OCI-LY7 (cell line): ENCODE results near the gene WDR91. TPM values are rescaled to one million over a fixed set of nuclear protein-coding genes. Genes with fewer than 3 reads are reported as not detected.

ENCODE experiments used
- BruUV-seq: library from RNA; stranded (reverse); fragments of 400-500 nt; replicated peaks from 2 replicates; lab custom pipeline; 2021; lab: Mats Ljungman, UMichigan
- CTCF ChIA-PET: fragments of 300-600 bp; sonication (Branson Sonifier 250); formaldehyde crosslinking; loops from one replicate; lab custom pipeline; 2022; ENCODE audit warnings: antibody characterized with exemption; ENCODE audit not compliant: unreplicated experiment; lab: Charles Lee
- POLR2A ChIA-PET: fragments of 300-600 bp; sonication (Branson Sonifier 250); formaldehyde crosslinking; loops from one replicate; lab custom pipeline; 2022; ENCODE audit warnings: antibody characterized with exemption; lab: Charles Lee
- DNase-seq: peaks from one replicate; pipeline ENCODE4 v3.0.0-alpha.2; 2015; ENCODE audit warnings: low spot score
- H2AFZ ChIP-seq: fragments of 200-600 bp; sonication (generic), shearing (Covaris generic); 2 replicates; pipeline ENCODE4 v1.6.1; 2014; ENCODE audit warnings: mild to moderate bottlenecking, antibody characterized with exemption, low read length, moderate library complexity
- H3K27ac ChIP-seq: fragments of 200-600 bp; sonication (generic); 2 replicates; pipeline ENCODE4 v1.5.1; 2014; ENCODE audit warnings: mixed run types, low read depth, mild to moderate bottlenecking, moderate library complexity, low read length, inconsistent platforms; ENCODE audit not compliant: poor library complexity, severe bottlenecking
- H3K36me3 ChIP-seq: fragments of 200-600 bp; sonication (generic); 2 replicates; pipeline ENCODE4 v1.6.1; 2014; ENCODE audit warnings: mild to moderate bottlenecking, antibody characterized with exemption, low read length, moderate library complexity, mixed read lengths; ENCODE audit not compliant: insufficient read depth
- H3K4me1 ChIP-seq: fragments of 200-600 bp; sonication (generic); 2 replicates; pipeline ENCODE4 v1.5.1; 2014; ENCODE audit warnings: mild to moderate bottlenecking, low read length; ENCODE audit not compliant: insufficient read depth, poor library complexity, severe bottlenecking
- H3K4me2 ChIP-seq: fragments of 200-600 bp; sonication (generic); 2 replicates; pipeline ENCODE4 v1.6.1; 2014; ENCODE audit warnings: mild to moderate bottlenecking, low read length
- H3K4me3 ChIP-seq: fragments of 200-600 bp; sonication (generic); 2 replicates; pipeline ENCODE4 v1.5.1; 2014; ENCODE audit warnings: mild to moderate bottlenecking, low read depth, low read length; ENCODE audit not compliant: poor library complexity, severe bottlenecking
- H3K79me2 ChIP-seq: fragments of 200-600 bp; sonication (generic); 2 replicates; pipeline ENCODE4 v1.6.1; 2016; ENCODE audit warnings: low read depth, mild to moderate bottlenecking, low read length, moderate library complexity, mixed read lengths; ENCODE audit not compliant: insufficient read depth
- H3K9me2 ChIP-seq: fragments of 200-600 bp; sonication (generic); 2 replicates; pipeline ENCODE4 v1.6.1; 2016; ENCODE audit warnings: mild to moderate bottlenecking, low read length, mixed read lengths; ENCODE audit not compliant: insufficient read depth
- H3K9me3 ChIP-seq: fragments of 200-600 bp; sonication (generic); 2 replicates; pipeline ENCODE4 v1.6.1; 2014; ENCODE audit warnings: mild to moderate bottlenecking, mixed run types, low read length, mixed read lengths
- H4K20me1 ChIP-seq: fragments of 200-600 bp; sonication (generic); 2 replicates; pipeline ENCODE4 v1.6.1; 2014; ENCODE audit warnings: mild to moderate bottlenecking, antibody characterized with exemption, low read length, moderate library complexity, mixed read lengths; ENCODE audit not compliant: insufficient read depth
- EZH2phosphoT487 ChIP-seq: fragments of 200-600 bp; sonication (generic); IDR thresholded peaks from 2 replicates; pipeline ENCODE4 v1.6.1; 2018; ENCODE audit warnings: low read depth, borderline replicate concordance, mild to moderate bottlenecking, mixed run types, antibody characterized with exemption, low read length, moderate library complexity, mixed read lengths
- intact Hi-C: fragments of 100-400 bp; cut with micrococcal nuclease; formaldehyde crosslinking; loops from one replicate; pipeline ENCODE4 v1.10.0; 2022; ENCODE audit not compliant: unreplicated experiment
- total RNA-seq, 2 experiments: library from RNA; depleted of rRNA in 1 of 2; stranded (reverse); fragments of >200 nt in 1 of 2; shearing (Covaris generic) in 1 of 2; gene quantifications; 2 replicates each; pipeline ENCODE4 v1.2.3, GENCODE V29; 2014 to 2022
- TF ChIP-seq, protein P1 (sequence below): fragments of 200-600 bp; sonication (generic); conservative IDR thresholded peaks from 2 replicates; pipeline ENCODE4 v1.5.1; 2014; ENCODE audit warnings: mild to moderate bottlenecking, antibody characterized with exemption, low read length, moderate library complexity, mixed read lengths

WDR91 gene
- total RNA-seq, 2 experiments from 2014 or later, result 13.6 to 17.1 TPM

DNA sequence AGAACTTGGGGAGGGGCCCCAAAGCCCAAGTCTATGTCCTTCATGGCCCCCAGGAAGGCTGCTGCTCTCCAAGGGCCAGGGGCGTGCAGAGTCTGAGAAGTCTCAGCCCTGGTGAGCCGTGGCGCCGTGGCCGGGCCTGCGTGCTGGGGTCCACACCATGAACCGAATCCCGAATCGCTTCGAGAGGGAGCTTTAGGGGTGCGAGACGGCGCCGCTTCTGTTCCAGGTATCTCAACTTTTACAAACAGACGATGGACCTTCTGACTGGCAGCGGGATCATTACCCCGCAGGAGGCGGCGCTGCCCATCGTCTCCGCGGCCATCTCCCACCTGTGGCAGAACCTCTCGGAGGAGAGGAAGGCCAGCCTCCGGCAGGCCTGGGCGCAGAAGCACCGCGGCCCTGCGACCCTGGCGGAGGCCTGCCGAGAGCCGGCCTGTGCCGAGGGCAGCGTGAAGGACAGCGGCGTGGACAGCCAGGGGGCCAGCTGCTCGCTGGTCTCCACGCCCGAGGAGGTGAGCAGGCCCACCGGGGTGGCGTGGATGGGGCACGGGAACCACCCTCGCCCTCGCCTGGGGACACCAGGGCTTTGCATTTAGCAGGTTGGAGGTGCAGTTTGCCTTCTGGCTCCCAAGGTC is 35.0 kb upstream of the WDR91 start:
- intact Hi-C loops, result no loop called here
- BruUV-seq, result no TSS peak
- CTCF ChIA-PET, result no interaction called here
- H3K9me3 ChIP-seq, result no peaks in the 10 kb centered on the region
- H4K20me1 ChIP-seq, result no peaks in the 10 kb centered on the region; the same call in 1 of the 2 replicates
- POLR2A ChIA-PET, result interaction anchor here (0.7 kb wide), 1 partner anchor 10 kb away, joined by 3 read pairs; no protein-coding TSS in a partner anchor
- H3K4me1 ChIP-seq, result no peaks in the 10 kb centered on the region
- H3K9me2 ChIP-seq, result no peaks in the 10 kb centered on the region
- DNase-seq, result no peak
- no peaks in the 10 kb centered on the region for H3K36me3 ChIP-seq
- TF ChIP-seq EZH2phosphoT487, result no peak
- TF ChIP-seq, protein P1, sequence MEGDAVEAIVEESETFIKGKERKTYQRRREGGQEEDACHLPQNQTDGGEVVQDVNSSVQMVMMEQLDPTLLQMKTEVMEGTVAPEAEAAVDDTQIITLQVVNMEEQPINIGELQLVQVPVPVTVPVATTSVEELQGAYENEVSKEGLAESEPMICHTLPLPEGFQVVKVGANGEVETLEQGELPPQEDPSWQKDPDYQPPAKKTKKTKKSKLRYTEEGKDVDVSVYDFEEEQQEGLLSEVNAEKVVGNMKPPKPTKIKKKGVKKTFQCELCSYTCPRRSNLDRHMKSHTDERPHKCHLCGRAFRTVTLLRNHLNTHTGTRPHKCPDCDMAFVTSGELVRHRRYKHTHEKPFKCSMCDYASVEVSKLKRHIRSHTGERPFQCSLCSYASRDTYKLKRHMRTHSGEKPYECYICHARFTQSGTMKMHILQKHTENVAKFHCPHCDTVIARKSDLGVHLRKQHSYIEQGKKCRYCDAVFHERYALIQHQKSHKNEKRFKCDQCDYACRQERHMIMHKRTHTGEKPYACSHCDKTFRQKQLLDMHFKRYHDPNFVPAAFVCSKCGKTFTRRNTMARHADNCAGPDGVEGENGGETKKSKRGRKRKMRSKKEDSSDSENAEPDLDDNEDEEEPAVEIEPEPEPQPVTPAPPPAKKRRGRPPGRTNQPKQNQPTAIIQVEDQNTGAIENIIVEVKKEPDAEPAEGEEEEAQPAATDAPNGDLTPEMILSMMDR, result no peak
- H2AFZ ChIP-seq, result no peak overlapping the region
- H3K4me3 ChIP-seq, result no peak overlapping the region
- H3K79me2 ChIP-seq, result no peaks in the 10 kb centered on the region
- H3K27ac ChIP-seq, result no peak overlapping the region
- no peak overlapping the region for H3K4me2 ChIP-seq

DNA sequence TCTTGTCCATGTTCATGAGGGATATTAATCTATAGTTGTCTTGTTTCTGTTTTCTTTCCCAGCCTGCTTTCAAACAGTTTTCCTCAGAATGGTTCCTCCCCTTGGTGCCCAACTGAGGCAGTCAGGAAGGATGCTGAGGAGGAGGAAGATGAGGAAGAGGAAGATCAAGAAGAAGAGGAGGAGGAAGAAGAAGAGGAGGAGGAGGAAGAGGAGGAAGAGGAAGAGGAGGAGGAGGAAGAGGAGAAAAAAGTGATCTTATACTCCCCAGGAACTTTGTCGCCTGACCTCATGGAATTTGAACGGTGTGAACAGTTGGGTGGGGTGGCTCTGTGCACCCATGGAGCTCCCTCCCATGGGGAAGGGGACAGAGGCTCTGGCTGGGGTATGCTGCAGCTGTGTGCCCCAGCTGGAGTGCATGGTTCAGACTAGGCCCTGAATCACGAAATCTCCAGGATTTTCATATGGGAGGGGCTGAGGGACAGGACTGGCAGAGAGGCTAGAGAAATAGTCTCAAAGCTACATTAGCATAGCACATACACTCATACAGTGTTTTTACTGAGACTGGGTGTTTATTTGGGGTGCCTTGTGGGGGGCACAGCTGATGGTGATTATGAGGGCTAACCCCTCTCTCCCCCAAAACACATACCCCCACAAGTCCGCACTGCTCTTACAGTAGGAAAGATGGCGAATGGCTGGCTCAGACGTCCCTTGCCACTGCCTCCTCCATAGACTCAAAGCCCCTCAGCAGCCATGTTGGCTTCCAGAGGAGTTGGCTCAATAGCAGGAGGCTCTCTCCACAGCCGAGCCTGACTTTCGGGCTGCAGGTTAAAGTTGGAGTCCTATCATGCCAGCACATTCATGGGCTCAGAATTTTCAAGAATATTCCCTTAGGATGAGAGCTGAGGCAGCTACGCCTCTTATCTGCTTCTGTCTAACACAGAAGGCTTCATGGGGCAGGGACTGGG is 34.2 kb upstream of the WDR91 start:
- CTCF ChIA-PET, result no interaction called here
- Histone ChIP-seq H4K20me1 (no peaks in the 10 kb centered on the region), H2AFZ (no peak overlapping the region), H3K36me3 (no peaks in the 10 kb centered on the region), H3K79me2 (no peaks in the 10 kb centered on the region), H3K9me2 (no peaks in the 10 kb centered on the region), H3K4me3 (no peak overlapping the region), H3K4me1 (no peaks in the 10 kb centered on the region), H3K27ac (no peak overlapping the region), H3K4me2 (no peak overlapping the region), H3K9me3 (no peaks in the 10 kb centered on the region)
- no TSS peak for BruUV-seq
- intact Hi-C loops, result no loop called here
- DNase-seq, result no peak
- POLR2A ChIA-PET, result no interaction called here
- TF ChIP-seq, protein P1, result no peak
- TF ChIP-seq EZH2phosphoT487, result no peak
